ENCODE results near the gene RCOR2.
A peak's percentile ranks its signal among the peaks of the same experiment; 100 is the strongest.

The RCOR2 gene

DNA sequence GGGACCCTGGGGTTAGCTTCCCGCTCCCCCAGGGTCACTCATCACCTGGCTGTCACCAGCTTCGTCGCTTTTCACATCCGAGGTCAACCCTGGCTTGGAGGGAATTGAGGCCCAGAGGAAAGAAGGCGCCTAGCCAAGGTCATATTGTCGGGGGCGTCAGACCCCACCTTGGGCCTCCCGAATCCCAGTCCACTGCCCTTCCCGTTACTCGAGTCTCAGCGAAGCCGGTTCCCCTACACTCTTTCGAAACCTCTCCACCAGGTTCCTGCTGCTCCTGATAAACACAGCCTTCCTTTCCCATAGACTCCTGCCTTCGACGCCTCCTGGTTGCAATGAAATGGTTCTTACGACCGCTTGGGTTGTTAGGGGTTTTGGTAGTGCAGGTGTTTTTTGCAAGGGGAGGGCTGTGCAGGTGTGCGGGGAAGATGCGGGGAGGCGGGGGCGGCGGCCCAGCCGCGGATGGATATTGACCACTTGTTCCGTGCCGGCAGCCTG lies 22.5 kb upstream of the RCOR2 start:
- peak; percentile 36 for DNase-seq
- H3K27ac ChIP-seq (ENCODE audit: low read length) = peak overlapping the region; percentile 44; the same call in 1 of the 2 replicates
- TF ChIP-seq EZH2 (optimal IDR thresholded peaks at IDR 0.05; ENCODE audit: low read depth, low read length) = no peak

DNA sequence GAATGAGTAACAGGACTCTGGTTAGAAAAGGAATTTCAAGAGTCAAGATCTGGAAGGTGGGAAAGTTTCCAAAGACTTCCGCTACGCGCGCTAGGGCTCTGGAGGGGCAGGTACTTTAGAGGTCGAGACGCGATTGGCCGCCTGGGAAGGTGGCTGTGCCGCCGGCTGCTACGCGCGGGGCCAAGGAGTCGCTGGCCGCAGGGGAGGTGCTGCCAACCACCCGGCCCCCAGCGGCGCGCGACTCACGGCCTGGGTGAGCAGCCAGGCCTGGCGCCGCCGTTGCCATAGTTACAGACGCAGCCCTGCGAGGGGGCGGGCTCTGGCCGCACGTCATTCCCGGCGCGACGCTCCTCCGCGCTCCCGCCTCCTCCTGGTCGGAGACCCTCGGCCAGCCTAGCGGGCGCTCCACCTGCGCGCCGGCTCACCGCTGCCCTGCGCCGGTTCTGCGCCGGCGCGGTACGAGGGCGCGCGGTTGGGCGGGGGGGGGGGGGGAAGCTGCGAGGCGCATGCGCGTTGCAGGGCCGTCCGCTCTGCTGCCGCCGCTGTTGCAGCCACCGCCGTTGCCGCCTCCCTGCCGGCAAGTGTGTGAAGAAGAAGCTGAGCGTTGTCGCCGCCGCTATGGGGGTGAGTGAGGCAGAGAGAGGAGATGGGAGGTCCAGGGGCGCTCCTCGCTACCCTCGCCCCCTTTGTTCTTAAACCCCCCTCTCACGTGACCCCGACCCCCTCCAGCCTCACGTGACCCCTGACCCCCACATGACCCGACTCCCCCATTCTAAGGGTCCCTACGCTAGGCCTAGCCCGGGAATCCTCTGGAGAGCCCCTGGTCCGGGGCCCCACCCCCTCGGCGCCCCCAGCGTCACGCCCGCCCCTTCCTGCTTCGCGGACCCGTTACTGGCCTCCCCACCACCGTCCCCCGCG lies 21.8 kb upstream of the RCOR2 start, which contains the start of gene NAA40:
TSS of gene NAA40 (plus strand) at position 524 of the 918 bp plus-strand sequence. CDS start at position 619, 95 bp downstream.
- Histone ChIP-seq H3K4me2 (ENCODE audit: low read depth, low read length) (peak within 1 kb of the TSS; percentile 100), H3K4me3 (ENCODE audit: low read length) (peak within 1 kb of the TSS; percentile 96), H4K20me1 (ENCODE audit: insufficient read depth, low read length) (no peaks in the 10 kb centered on the region), H3K4me1 (ENCODE audit: low read length) (0 out of 2 replicates have a peak, but pooled peaks cover 7% of the 10 kb centered on the region), H3K27me3 (replicated peaks; ENCODE audit: insufficient read depth, low read length) (no peaks in the 10 kb centered on the region), H3K36me3 (replicated peaks; ENCODE audit: insufficient read depth, low read length) (no peaks in the 10 kb centered on the region), H3K27ac (ENCODE audit: low read length) (peak within 1 kb of the TSS; percentile 65; the same call in 1 of the 2 replicates), H3K9me2 (replicated peaks; ENCODE audit: insufficient read depth, low read length) (no peaks in the 10 kb centered on the region), H2AFZ (ENCODE audit: low read length) (peak within 1 kb of the TSS; percentile 99), H3K9me3 (replicated peaks; ENCODE audit: insufficient read depth, low read length) (no peaks in the 10 kb centered on the region), H3K79me2 (ENCODE audit: low read length) (peaks cover 47% of the 10 kb centered on the region), H3K9ac (ENCODE audit: low read length) (peak within 1 kb of the TSS; percentile 78), H3F3A (ENCODE audit: insufficient read depth, low read length) (peaks cover 11% of the 10 kb centered on the region; the same call in 1 of the 2 replicates)
- DNase-seq = peak; percentile 98
- TF ChIP-seq EZH2phosphoT487 (IDR thresholded peaks at IDR 0.05; ENCODE audit: low read length) = no peak
- no peak for TF ChIP-seq EZH2 (optimal IDR thresholded peaks at IDR 0.05; ENCODE audit: low read depth, low read length)
- TF ChIP-seq, protein P1, sequence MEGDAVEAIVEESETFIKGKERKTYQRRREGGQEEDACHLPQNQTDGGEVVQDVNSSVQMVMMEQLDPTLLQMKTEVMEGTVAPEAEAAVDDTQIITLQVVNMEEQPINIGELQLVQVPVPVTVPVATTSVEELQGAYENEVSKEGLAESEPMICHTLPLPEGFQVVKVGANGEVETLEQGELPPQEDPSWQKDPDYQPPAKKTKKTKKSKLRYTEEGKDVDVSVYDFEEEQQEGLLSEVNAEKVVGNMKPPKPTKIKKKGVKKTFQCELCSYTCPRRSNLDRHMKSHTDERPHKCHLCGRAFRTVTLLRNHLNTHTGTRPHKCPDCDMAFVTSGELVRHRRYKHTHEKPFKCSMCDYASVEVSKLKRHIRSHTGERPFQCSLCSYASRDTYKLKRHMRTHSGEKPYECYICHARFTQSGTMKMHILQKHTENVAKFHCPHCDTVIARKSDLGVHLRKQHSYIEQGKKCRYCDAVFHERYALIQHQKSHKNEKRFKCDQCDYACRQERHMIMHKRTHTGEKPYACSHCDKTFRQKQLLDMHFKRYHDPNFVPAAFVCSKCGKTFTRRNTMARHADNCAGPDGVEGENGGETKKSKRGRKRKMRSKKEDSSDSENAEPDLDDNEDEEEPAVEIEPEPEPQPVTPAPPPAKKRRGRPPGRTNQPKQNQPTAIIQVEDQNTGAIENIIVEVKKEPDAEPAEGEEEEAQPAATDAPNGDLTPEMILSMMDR (IDR thresholded peaks at IDR 0.05; ENCODE audit: low read length) = no peak

More for the DNA sequence above, 22.5 kb upstream of the RCOR2 start:
- H3K9me2 ChIP-seq (replicated peaks; ENCODE audit: insufficient read depth, low read length) = no peaks in the 10 kb centered on the region
- peak overlapping the region; percentile 89 for H2AFZ ChIP-seq (ENCODE audit: low read length)
- H4K20me1 ChIP-seq (ENCODE audit: insufficient read depth, low read length) = no peaks in the 10 kb centered on the region
- peak overlapping the region; percentile 75 for H3K9ac ChIP-seq (ENCODE audit: low read length)
- H3K36me3 ChIP-seq (replicated peaks; ENCODE audit: insufficient read depth, low read length) = no peaks in the 10 kb centered on the region
- H3K79me2 ChIP-seq (ENCODE audit: low read length) = peaks cover 54% of the 10 kb centered on the region
- H3K4me2 ChIP-seq (ENCODE audit: low read depth, low read length) = peak overlapping the region; percentile 89
- no peaks in the 10 kb centered on the region for H3K27me3 ChIP-seq (replicated peaks; ENCODE audit: insufficient read depth, low read length)
- H3F3A ChIP-seq (ENCODE audit: insufficient read depth, low read length) = peaks cover 11% of the 10 kb centered on the region; the same call in 1 of the 2 replicates
- no peaks in the 10 kb centered on the region for H3K9me3 ChIP-seq (replicated peaks; ENCODE audit: insufficient read depth, low read length)
- peak overlapping the region; percentile 96 for H3K4me3 ChIP-seq (ENCODE audit: low read length)
- H3K4me1 ChIP-seq (ENCODE audit: low read length) = 0 out of 2 replicates have a peak, but pooled peaks cover 7% of the 10 kb centered on the region

DNA sequence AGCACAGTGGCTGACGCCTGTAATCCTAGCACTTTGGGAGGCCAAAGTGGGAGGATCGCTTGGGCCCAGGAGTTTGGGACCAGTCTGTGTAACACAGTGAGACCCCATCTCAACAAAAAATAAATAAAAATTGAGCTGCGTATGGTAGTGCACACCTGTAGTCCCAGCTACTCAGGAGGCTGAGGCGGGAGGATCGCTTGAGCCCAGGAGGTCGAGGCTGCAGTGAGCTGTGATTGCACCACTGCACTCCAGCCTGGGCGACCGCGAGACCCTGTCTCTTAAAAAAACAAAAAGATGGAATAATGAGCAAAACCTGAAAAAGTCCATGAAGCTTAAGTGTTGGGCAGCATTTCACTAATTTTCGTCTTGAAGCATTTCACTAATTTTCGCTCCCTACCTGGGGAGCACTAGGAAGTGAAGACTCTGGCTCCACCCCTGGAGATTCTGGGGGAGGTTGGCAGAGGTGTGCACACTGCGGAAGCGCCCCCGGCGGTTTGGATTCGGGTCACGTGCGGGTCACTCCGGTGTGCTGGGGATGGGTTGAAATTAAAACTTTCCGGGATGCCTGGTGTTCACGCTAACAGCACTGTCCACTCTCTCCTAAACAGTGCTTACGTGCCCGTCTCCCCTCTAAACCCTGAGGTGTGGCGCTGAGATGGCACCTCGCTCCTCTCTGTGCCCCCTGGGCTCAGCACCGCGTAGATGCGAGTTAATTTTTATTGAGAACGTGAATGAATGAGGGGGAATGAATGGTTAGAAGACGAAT lies 20.9 kb upstream of the RCOR2 start:
- H3F3A ChIP-seq (ENCODE audit: insufficient read depth, low read length) = peaks cover 11% of the 10 kb centered on the region; the same call in 1 of the 2 replicates
- peak overlapping the region; percentile 99 for H2AFZ ChIP-seq (ENCODE audit: low read length)
- H3K9me2 ChIP-seq (replicated peaks; ENCODE audit: insufficient read depth, low read length) = no peaks in the 10 kb centered on the region
- H3K9me3 ChIP-seq (replicated peaks; ENCODE audit: insufficient read depth, low read length) = no peaks in the 10 kb centered on the region
- H3K27me3 ChIP-seq (replicated peaks; ENCODE audit: insufficient read depth, low read length) = no peaks in the 10 kb centered on the region
- H4K20me1 ChIP-seq (ENCODE audit: insufficient read depth, low read length) = no peaks in the 10 kb centered on the region
- H3K36me3 ChIP-seq (replicated peaks; ENCODE audit: insufficient read depth, low read length) = no peaks in the 10 kb centered on the region
- 0 out of 2 replicates have a peak, but pooled peaks cover 7% of the 10 kb centered on the region for H3K4me1 ChIP-seq (ENCODE audit: low read length)
- peak overlapping the region; percentile 100 for H3K4me2 ChIP-seq (ENCODE audit: low read depth, low read length)
- H3K4me3 ChIP-seq (ENCODE audit: low read length) = peak overlapping the region; percentile 94
- H3K9ac ChIP-seq (ENCODE audit: low read length) = peak overlapping the region; percentile 78
- H3K79me2 ChIP-seq (ENCODE audit: low read length) = peaks cover 39% of the 10 kb centered on the region
- TF ChIP-seq EZH2phosphoT487 (IDR thresholded peaks at IDR 0.05; ENCODE audit: low read length) = no peak
- TF ChIP-seq, protein P1 (IDR thresholded peaks at IDR 0.05; ENCODE audit: low read length) = no peak
- TF ChIP-seq EZH2 (optimal IDR thresholded peaks at IDR 0.05; ENCODE audit: low read depth, low read length) = no peak
- peak overlapping the region; percentile 65; the same call in 1 of the 2 replicates for H3K27ac ChIP-seq (ENCODE audit: low read length)
- DNase-seq = peak; percentile 36
